Sciatic nerve (tissue), 2 donors: ENCODE measurements around the gene LAMC2. TPM values are rescaled to one million over a fixed set of nuclear protein-coding genes. Genes with fewer than 3 reads are reported as not detected.

Source experiments
- ATAC-seq: fragments of 200-7000 bp; cut with Tn5 transposase; one replicate; pipeline ENCODE4 v1.9.1; 2020; ENCODE audit warnings: mild to moderate bottlenecking, moderate library complexity
- DNase-seq: peaks from one replicate; pipeline ENCODE4 v3.0.0-alpha.2; 2020; ENCODE audit warnings: low spot score
- intact Hi-C: fragments of 100-400 bp; cut with DNase I; formaldehyde crosslinking; loops from one replicate; pipeline ENCODE4 v1.14.2; 2022
- total RNA-seq: library from RNA; stranded (reverse); fragmentation: NEBNext Ultra II Directional; extraction: Animal tissue kit (Norgen Biotek cat#: 25700); gene quantifications from one replicate; pipeline ENCODE4 v1.2.1, GENCODE V29; 2021
- donor health status: DM: no; HTN: no; CAD: no.
- donor health status: DM: no; HTN: no; CAD: no.

Gene LAMC2
- total RNA-seq, 1 donor from 2014 or later = 3.4 TPM

- DNase-seq (no peak), ATAC-seq (no peak)
- intact Hi-C loops = no loop called here
Measured at GRCh38 chr1:183274836-183275235, 88.8 kb downstream of the LAMC2 start.

DNA sequence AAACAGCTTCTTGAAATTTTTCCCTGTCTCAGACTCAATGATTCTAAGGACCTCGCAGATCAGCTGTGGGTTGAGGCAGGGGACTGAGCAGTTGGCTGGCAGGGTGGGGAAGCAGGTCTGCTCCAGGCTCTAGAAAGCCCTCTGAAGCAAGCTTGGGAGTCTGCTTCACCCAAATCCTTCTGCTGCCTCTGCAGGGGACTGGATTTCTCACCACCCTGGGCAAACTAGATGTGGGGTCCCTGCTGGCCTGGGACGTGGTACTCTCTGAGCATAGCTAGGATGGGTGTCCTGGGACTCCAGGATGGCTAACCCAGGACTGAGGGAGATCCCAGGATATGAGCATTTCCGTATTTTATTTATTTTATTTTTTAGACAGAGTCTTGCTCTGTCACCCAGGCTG is 89.3 kb downstream of the LAMC2 start:
- intact Hi-C loops = no loop called here
- DNase-seq (no peak), ATAC-seq (no peak)

- no peak for ATAC-seq
- intact Hi-C loops = no loop called here
- no peak for DNase-seq
Measured at GRCh38 chr1:183276386-183277080, 90.5 kb downstream of the LAMC2 start.

GRCh38 chr1:183277821-183278738 is 92.0 kb downstream of the LAMC2 start:
- ATAC-seq (no peak), DNase-seq (no peak)
- intact Hi-C loops = no loop called here

- DNase-seq (no peak), ATAC-seq (no peak)
- intact Hi-C loops = no loop called here
Measured at GRCh38 chr1:183278739-183279591, 92.9 kb downstream of the LAMC2 start.

DNA sequence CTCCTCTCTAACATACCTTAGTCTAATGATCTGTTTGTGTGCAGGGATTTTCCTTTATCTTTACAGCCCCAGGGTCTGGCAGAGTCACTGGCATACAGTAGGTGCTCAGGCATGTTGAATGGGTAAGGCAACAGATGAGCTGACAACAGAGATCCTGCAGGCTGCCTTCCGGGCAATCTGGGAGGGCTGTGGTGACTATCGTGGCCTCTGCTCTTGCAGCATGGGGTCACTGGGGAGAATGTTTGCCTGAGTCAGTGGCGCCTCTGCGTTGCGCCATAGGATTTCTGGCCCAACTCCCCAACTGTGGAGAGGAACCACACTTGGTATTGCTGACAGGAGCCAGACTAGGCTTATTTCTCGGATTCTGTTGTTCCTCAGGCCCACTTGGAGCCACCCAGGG is 93.8 kb downstream of the LAMC2 start:
- ATAC-seq (no peak), DNase-seq (peak; percentile 67)
- intact Hi-C loops = loop anchor here (5.0 kb wide), 1 partner anchor 37 kb away; no protein-coding TSS in a partner anchor

DNA sequence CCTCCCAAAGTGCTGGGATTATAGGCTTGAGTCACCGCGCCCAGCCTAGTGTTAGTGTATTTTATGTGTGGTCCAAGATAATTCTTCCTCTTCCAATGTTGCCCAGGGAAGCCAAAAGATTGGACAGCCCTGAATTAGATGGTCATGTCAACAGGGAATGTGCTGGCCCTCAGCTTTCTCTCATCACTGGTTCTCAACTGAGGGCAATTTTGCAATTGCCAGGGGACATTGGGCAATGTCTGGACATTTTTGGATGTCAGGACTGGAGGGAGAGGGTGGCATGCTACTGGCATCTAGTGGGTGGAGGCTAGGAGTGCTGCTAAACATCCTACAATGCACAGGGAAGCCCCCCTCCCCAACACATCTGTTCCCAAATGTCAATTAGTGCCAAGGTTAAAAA is 95.0 kb downstream of the LAMC2 start:
- ATAC-seq (peak; percentile 60), DNase-seq (peak; percentile 61)
- intact Hi-C loops = loop anchor here (5.0 kb wide), 1 partner anchor 36 kb away; no protein-coding TSS in a partner anchor

GRCh38 chr1:183281553-183282091 is 95.6 kb downstream of the LAMC2 start:
- intact Hi-C loops = loop anchor here (5.0 kb wide), 1 partner anchor 36 kb away; no protein-coding TSS in a partner anchor
- ATAC-seq (peak; percentile 88), DNase-seq (peak; percentile 95)

DNA sequence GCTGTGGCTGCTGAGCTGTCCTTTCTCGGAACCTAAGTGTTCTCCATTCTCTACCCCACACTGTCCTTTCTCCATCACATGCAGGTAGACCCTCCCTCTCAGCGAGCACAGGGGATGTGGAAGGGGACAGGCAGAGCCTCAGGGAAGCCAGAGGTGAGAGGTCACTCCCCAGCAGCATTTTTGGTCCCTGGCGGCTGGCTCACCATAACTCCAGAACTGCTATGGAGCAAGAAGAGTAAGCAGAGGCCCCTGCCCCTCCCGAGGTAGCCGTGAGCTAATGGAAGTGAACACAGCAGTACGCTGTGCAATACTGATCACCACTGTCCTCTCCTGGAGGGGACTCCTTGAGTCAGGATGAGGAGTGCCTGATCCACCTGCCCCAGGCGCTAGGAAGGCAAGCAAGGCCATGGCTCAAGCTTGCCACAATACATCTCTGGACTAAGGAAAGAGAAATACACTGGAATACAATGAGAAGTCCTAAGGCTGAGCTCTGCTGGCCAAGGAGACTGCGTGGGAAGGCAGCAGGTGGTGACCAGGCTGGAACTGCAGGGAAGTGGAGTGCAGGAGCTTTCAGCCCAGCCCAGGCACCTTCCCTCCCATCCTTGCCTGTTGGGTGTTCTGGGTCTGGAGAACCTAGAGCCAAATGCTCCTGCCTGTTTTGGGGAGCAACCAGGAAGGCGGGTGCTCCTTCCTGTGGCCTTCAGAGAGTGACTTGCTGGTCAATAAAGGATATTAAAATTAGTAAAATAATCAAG is 96.2 kb downstream of the LAMC2 start:
- DNase-seq (peak; percentile 65), ATAC-seq (peak; percentile 21)
- intact Hi-C loops = loop anchor here (5.0 kb wide), 1 partner anchor 35 kb away; no protein-coding TSS in a partner anchor

- no peak for ATAC-seq
- intact Hi-C loops = loop anchor here (5.0 kb wide), 1 partner anchor 34 kb away; no protein-coding TSS in a partner anchor
- DNase-seq = no peak
Measured at GRCh38 chr1:183283286-183283685, 97.2 kb downstream of the LAMC2 start.

DNA sequence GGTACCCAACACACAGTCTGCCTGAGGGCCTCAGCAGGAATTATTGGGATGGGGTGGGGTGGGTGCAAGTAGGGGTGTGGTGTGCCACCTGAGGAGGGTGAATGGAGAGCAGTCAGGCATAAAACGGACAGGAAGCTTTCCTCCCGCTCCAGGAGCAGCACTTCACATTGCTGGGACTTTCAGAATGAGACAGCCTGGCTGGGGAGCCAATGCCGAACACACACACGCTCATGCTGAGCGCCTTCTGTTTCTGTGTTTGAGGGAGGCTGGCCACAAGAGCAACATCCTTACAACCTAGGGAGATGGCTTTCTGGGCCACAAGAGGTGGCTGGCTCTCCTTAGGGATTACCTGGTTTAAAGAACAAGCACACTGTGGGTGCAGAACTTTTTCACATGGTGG is 98.0 kb downstream of the LAMC2 start:
- intact Hi-C loops = loop anchor here (5.0 kb wide), 1 partner anchor 33 kb away; no protein-coding TSS in a partner anchor
- no peak for DNase-seq
- no peak for ATAC-seq

GRCh38 chr1:183285256-183285655 is 99.2 kb downstream of the LAMC2 start:
- ATAC-seq (no peak), DNase-seq (no peak)
- intact Hi-C loops = no loop called here

- ATAC-seq (no peak), DNase-seq (no peak)
- intact Hi-C loops = no loop called here
Measured at GRCh38 chr1:183285746-183286145, 99.7 kb downstream of the LAMC2 start.

DNA sequence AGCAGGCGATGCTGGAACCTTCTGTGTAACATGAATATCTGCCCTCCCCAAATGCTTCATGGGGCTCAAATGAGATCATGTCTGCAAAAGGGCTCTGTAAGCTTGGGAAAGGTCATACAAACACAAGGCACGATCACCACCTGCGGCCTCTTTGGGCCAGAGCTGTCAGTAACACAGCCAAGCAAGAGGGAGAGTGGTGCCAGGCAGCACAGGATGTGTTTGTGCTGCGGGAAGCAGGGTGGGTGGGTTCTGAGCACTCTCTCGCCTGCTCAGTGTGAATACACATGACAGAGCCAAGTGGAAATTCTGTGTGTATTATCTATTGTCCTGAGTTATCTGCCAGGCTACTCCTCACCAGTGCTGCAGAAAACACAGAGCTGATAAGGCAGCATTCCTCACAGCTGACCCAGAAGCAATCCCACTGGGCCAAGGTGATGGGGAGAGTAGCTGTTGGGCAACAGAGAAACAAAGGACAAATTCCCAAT is 101.2 kb downstream of the LAMC2 start:
- ATAC-seq = peak; percentile 51
- peak; percentile 55 for DNase-seq
- intact Hi-C loops = no loop called here

- ATAC-seq = no peak
- intact Hi-C loops = no loop called here
- no peak for DNase-seq
Measured at GRCh38 chr1:183288583-183288982, 102.5 kb downstream of the LAMC2 start.

DNA sequence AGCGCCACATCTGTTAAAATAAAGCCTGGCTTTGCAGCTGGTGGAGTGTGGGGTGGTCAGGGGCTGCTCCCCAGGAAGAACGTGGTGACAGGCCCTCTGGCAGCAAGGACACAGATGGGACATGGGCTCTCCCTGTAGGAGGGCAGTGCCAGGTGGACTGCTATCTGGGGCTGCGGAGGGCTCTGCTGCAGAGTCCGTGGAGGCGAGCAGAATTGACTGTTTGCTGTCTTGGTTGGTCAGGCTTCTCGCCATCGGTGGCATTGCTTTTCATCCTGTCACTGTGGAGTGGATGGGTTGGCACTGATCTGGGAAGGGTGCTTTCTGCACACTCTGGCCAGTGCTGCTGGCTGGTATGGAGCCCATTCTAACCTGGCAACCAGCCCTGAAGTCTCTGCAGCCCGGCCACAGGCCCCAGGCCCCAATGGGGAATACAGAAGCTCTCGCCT is 103.0 kb downstream of the LAMC2 start:
- intact Hi-C loops = no loop called here
- DNase-seq (no peak), ATAC-seq (no peak)

GRCh38 chr1:183290628-183291027 is 104.6 kb downstream of the LAMC2 start:
- DNase-seq (no peak), ATAC-seq (no peak)
- intact Hi-C loops = no loop called here
